SIG-M5 (cell line): ENCODE measurements around the gene RAB5A.
"Not testable (repeated sequence)": the region's sequence is repeated elsewhere in the genome, so short reads cannot be mapped to it uniquely, and the experiment has no call there.

Source experiments
- DNase-seq: peaks from one replicate; lab custom pipeline; 2025; lab: John Stamatoyannopoulos, UW

RAB5A gene

DNA sequence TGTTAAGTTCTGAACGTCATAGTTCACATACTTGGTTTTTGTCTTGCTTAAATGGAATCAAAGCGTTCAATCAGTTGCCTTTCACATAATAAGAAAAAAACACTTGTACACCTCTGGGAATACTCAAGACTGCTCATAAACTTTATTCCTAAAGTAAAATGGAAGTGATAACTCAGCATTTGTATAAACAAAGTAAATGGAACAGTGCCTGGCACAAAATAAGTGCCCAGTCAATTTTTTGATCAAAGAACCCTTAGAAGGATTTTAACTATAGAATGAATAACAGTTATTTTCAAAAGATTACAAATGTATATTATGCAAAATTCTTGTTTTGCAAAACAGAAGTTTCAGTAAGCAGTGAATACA is 1.3 kb downstream of the RAB5A start:
- DNase-seq, result no peak

DNA sequence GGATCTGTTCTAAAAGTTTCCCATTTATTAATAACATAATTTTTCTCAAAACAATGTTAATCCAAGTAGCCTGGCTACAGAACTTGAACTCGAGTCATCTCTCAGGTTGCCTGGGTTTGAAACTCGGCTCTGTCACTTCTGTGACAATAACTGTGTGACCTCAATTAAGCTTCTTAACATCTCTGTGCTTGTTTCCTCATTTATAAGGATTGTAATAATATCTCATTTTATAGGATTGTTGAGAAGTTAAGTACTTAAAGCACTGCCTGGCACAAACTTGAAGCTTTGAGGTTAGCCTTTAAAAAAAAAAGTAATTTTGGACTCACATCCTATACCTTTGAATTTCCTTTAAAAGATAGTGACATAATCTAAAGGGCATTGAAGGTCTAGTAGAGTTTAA is 3.4 kb downstream of the RAB5A start:
- DNase-seq, result no peak

GRCh38 chr3:19954676-19955075 is 7.8 kb downstream of the RAB5A start:
- no peak for DNase-seq

DNA sequence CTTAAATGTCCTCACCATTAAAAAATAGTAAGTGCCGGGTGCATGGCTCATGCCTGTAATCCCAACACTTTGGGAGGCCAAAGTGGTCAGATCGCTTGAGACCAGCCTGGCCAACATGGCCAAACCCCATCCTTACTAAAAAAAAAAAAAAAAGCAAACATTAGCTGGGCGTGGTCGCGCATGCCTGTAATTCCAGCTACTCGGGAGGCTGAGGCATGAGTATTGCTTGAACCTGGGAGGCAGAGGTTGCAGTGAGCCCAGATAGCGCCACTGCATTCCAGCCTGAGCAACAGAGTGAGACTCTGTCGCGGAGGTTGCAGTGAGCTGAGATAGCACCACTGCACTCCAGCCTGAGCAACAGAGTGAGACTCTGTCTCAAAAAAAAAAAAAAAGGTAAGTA is 10.5 kb downstream of the RAB5A start:
- not testable (repeated sequence) for DNase-seq

DNA sequence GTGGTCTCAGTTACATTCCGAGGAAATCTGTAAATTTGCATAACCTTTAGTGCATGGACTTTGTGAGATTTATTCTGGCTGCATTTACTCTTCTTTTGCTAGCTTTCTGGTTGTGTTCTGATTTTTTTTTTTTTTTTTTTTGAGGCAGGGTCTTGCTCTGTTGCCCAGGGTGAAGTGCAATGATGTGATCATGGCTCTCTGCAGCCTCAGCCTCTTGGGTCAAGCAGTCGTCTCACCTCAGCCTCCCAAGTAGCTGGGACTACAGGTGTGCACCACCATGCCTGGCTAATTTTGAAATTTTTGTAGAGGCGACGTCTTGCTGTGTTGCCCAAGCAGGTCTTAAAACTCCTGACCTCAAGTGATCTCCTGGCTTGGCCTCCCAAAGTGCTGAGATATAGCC is 12.6 kb downstream of the RAB5A start:
- no peak for DNase-seq

DNA sequence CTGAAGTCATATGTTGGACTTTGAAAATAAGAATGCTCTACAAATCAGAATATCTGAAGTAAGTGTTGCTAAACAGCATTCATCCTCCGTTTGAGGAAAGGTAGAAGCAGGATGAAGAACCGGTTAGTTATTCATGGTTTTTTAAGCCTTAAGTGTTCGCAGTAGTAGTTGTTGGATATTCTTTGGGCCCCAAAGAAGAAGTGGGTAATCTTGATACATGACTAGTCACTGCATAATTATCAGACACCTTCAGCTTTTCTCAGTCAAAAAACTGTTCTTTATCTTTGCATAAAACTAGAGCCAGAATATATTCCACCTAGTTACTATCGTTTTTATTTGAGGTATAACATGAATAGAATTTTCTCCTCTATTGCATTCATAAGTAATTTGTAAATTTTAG is 13.8 kb downstream of the RAB5A start:
- no peak for DNase-seq

DNA sequence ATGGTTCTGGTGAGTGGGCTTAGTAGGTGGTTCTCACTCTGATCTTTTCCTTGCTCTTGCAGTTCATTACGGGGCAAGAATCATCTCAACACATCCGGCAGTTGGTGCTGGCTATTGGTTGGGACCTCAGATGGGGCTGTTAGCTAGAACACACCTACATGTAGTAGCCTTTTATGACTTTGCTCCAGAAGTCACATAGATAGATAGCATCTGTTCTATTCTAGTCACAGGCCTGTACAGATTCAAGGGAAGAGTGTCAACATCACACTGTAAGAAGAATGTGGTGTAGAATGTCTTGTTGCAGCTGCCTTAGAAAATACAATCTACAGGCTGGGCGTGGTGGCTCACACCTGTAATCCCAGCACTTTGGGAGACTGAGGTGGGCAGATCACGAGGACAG is 15.1 kb downstream of the RAB5A start:
- no peak for DNase-seq

- no peak for DNase-seq
Measured at GRCh38 chr3:19967208-19967607, 20.3 kb downstream of the RAB5A start.

DNA sequence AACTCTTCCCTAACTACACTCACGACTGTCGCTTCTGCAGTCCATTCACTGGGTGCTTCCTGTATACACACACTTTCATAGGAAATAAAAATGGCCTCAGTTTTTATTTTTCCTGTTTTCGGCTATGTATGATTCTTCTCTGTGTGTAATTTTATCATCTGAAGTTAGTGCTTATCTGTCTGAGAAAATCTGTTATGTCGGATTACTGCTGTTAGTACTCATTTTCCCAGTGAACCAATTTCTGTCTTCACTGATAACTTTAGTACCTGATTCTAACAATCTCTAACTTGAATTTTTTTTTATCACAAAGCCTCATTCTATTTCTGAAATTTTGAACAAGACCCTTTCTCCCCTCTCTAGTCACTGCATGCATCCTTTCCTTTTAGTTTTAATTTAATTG is 20.9 kb downstream of the RAB5A start:
- no peak for DNase-seq

GRCh38 chr3:19970327-19970726 is 23.4 kb downstream of the RAB5A start:
- DNase-seq, result no peak

GRCh38 chr3:19972054-19972453 is 25.2 kb downstream of the RAB5A start:
- no peak for DNase-seq

DNA sequence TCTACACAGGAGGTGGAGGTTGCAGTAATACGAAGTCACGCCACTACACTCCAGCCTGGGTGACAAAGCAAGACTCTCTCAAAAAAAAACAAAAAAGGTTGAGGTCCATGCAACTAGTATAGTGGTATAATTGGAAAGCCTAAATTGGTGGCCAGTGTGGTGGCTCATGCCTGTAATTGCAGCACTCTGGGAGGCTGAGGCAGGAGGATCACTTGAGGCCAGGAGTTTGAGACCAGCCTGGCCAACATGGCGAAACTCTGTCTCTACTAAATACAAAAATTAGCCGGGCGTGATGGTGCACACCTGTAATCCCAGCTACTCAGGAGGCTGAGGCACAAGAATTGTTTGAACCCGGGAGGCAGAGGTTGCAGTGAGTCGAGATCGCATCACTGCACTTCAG is 42.0 kb downstream of the RAB5A start:
- DNase-seq, result not testable (repeated sequence)

- no peak for DNase-seq
Measured at GRCh38 chr3:19994796-19995195, 47.9 kb downstream of the RAB5A start.

- no peak for DNase-seq
Measured at GRCh38 chr3:19997502-19997901, 50.6 kb downstream of the RAB5A start.

DNA sequence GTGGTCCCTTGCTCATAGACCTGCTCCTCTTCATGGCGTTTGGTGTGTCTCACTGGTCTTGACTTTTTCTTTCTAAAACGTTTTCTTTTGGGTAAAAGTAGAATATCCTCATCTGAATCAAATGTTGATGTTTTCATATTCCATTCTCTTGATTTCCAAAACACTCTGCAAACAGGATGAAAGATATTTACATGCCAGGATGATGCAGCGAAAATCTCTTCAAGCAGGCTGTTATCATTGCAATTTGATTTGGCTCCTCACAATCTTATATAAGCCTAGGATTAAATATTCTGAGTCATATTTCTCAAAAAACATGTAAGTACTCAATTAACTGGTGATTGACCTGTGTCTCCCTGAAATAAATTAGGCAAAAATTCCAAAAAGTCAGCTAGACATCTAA is 55.0 kb downstream of the RAB5A start:
- DNase-seq, result no peak

DNA sequence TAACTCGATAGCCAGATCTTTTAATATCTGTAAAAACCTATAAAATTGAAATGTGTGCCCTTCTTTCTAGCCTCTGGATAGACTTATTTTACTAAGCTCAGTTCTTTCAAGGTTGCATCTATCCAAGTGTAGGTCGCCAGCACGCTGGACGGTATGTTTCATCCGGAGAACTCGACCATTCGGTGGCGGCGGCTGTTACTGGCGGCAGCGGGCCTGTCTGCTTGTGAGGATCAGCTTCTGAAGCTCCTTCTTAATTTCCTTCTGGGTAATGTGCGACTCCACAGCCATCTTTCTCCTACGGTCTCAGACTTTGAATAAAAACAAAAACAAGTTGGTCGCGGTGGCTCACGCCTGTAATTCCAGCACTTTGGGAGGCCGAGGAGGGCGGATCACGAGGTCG is 61.1 kb downstream of the RAB5A start:
- no peak for DNase-seq

- DNase-seq, result no peak
Measured at GRCh38 chr3:20008646-20009045, 61.7 kb downstream of the RAB5A start.

DNA sequence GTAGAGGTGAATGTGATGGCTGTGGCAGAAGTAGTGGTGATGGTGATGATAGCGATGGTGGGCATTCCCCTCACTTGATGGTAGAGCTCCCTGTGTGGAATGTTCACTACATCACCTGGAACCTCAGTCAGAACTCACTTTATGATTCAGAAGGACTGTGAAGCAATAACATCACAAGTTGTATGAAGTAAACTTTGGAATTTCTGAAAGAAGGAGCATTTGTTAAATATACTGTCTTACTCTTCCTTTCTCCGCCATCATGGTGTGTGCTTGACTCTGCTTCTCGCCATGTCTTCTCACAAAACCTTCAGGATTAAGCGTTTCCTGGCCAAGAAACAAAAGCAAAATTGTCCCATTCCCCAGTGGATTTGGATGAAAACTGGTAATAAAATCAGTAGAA is 65.3 kb downstream of the RAB5A start, which contains the start of gene PP2D1:
Gene PP2D1, minus strand, starts transcription at position 101 of the 400 bp plus-strand sequence. CDS start 192 bp downstream, outside the sequence.
- no peak for DNase-seq

DNA sequence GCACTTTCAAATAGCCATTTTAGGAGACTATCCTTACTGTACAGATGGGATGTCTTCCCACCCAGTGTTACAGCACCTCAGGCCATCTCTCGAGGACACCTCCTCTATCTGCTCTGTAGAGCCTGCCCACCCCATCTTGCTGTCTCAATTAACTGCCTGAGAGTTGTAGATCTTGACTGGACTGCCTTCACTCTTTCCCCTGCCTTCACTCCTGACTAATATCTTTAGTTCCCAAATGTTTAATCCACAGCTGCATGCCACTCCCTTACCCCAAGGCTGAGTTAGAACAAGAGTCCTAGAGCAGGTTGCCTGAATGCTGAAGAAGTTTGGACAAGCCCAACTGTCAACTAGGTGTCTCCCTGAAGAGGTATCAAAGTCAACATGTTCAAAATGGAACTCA is 66.5 kb downstream of the RAB5A start:
- no peak for DNase-seq

GRCh38 chr3:20015525-20015924 is 68.6 kb downstream of the RAB5A start:
- no peak for DNase-seq

GRCh38 chr3:20016076-20016475 is 69.2 kb downstream of the RAB5A start:
- DNase-seq, result not testable (repeated sequence)

- no peak for DNase-seq
Measured at GRCh38 chr3:20022954-20023622, 76.2 kb downstream of the RAB5A start.

DNA sequence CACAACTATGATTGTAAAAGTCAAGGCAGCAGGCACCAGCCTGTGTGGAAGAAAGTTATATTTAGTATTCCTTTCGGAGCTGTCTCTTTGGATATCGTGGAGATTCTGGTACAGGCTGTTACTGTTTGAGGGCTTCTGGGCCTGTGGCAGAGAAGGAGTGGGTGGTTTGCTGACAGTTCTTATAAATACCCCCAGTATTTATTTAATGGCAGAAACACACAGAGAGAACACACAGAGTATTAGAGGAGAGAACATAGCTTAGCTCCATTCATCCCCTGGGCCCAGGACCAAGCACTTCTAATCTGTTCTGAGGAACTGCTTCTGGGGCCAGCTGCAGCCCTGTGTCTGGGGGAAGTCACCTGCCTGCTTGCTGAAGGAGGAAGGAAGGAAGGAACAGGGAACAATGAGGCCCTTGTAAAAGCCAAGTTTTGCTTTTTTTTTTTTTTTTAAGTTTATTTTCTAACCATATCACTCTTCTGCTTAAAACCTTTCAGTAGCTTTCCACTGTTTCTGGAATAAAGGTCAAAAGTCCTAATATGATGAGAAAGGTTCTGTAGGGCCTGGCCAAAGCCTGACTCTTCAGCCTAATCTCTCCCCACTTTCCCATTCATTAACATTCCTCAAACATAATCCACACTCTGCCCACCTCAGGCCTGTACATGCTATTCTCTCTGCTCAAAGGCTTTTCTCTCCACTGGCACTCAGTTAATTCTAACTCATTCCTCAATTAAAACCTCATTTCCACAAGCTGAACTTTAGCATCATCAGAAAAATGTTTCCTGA is 76.9 kb downstream of the RAB5A start:
- no peak for DNase-seq

DNA sequence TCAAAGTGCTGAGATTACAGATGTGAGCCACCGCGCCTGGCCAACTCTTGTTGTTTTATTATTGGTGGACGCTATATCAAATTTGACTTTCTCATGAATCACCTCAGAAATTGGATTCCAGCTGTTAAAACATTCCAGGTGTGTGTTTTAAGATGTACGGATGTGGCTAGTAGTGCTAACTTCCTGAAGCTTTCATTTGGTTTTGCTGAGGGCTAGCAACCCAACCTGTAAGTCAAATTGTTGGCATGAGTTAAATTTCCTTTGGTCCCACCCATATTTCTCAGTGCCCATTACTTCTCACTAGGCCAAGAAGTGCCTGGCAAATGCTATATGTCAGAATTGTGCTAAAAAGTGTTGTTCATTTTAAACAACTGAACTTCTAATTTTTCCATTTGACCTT is 80.2 kb downstream of the RAB5A start:
- no peak for DNase-seq
